GM21576 (cell line): ENCODE data around the gene ETV6.

Experiments used
- ATAC-seq: cut with Tn5 transposase; IDR thresholded peaks from one replicate; pipeline ENCODE4 v1.9.1; 2021; ENCODE audit warnings: mild to moderate bottlenecking, moderate library complexity; ENCODE audit not compliant: unreplicated experiment

Gene ETV6

DNA sequence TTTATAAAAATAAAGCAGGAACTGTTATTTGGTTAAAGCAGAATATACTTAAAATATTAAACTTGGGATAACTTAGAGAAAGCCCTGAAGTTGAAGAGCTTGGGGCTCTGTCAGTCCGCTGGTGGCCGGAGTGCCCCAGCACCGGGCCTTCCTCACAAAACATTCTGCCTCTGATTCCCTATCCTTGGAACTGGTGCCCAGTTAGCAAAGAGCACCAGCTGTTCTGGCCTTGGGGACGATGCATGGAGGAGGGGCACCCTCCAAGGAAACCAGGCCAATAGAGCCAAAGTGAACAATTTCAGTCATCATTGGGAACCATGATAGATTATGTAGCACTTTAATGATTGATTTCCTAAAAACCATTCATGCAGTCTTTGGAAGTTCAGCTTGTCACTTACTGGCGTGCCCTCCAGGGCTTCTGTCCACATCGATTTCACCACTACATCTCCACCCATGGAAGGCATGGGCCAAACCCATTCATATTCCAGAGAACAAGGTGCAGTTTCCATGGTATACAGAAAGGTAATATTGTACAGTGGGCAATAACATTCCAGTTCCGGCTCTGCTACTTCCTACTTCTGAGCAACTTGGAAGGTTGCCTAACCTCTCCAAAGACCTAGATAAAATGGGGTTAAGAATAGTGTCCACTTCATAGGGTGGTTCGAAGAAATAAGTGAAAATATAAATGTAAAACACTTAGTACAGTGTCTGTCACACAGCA is 145.9 kb downstream of the ETV6 start:
- ATAC-seq = no peak

DNA sequence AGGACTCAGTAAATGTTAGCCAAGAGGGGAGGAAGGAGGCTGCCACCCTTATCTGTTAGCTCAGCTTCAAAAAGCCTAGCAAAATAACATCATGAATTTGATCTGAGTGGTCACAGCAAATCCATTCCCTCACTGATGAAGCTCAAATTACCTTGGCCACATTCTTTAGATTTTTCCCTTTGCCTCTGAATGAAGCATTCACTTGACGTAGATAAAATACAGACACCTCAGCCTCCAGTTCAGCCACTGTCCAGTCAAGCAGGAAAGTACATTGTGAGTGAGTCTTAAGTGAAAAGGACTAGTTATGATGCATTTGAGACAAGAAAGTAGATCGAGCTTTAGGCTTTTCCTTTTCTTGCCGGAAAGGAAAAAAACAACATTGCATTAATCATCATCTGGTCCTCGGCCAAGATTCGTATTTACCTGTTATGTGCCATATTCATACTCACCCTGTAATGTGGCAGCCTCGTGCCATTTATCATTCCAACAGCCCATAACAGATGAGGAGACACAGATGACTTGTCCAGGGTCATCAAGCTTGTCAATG is 146.5 kb downstream of the ETV6 start:
- ATAC-seq = no peak

DNA sequence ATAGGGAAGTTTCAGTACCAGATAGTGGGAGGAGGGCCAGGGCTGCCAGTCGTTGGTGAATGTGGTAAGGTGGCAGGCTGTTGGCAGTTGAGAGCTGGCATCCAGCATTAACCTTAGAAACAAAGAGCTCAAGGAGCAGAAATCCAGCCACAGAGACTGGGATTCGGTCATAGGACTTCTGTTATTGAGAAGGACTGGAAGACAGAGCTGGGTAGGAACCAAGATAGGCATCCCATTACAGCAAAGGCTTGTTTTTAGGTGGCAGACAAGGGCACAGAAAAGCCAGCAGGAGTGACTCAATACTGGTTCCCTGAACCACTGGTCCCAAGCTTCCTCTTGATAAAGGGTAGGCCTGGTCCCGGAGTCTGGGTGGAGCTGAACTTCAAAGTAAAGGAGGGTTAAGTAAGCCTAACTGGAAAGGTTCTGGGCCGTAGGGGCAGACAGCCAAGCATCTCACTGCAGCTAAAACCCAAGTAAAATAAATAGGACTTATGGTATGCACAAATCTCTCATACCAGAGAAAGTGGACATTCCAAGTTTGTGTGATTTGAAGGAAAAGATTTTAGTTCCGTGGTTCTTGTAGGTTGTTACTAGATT is 147.9 kb downstream of the ETV6 start:
- no peak for ATAC-seq

DNA sequence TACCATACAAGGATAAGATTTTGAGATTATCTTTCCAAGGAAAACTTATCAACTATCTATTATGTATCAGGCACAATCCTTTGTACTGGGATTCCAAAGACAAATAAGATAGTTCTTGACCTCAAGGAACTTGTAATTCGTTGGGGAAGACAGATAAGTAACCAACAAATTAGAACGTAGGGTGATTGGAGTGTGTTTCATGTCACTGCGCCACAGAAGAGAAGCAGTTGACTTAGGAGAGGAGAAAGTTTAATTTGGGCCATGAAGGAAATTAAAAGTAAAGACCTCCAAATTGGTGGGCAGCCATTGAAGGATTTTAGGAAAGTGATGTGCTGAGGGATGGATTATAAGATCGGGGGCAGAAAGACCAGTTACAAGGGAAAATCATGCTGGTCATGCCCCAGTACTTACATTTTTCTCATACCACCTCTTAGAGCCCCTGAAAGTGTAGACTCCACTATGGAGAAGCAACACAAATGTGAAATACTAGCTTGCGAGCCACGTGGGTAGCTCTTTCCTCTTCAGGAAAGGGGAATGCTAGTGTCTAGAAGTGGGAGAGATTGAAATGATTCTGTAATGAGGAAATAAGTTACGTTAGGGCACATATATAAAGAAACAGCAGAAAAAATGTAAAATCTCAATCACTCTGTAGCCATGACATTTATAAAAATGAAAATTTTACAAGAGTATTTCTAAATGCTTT is 148.7 kb downstream of the ETV6 start:
- ATAC-seq = no peak

DNA sequence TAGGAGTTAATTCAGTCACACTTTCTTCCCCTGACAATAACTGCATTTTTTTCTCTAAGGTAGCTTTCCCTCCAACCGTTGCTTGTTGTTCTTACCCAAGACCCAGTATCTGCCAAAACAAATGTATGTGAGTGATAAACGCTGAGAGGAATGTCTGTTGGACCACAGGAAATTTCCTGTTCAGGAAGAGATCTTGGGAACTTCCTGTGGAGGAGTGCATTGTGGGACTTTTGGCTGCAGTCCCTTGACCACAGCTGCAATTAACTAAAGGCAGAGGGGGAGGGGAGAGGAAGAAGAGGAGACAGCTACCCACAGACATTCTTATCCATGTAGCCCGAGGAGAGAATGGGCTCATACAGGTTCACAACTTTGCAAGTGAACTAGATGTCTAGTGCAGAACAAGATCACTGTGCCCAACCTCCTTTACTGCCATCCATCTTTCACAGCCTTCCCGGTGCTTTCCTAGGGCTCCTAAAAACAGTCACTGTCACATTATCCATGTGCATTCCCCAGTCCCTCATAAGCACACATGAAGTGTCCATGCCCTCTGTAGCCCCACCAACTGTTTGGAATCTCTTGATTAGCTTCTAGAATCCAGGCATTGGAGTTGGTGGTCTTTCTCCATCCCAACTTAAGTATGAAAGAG is 149.5 kb downstream of the ETV6 start:
- no peak for ATAC-seq

DNA sequence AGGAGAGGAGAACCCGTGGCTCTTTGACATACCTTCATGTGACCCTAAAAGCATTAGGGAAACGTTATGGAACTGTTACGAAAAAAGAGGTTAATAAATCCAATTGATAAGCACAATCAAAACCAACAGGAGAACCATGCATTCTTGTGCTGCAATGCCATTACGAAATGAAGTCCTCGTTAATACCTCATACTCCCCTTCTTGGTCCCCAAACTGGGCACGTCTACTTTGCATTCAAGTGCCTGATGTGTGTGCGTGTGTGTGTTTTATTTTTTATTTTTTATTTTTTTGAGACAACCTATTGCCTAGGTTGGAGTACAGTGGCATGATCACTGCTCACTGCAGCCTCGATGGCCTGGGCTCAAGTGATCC is 150.0 kb downstream of the ETV6 start:
- no peak for ATAC-seq

DNA sequence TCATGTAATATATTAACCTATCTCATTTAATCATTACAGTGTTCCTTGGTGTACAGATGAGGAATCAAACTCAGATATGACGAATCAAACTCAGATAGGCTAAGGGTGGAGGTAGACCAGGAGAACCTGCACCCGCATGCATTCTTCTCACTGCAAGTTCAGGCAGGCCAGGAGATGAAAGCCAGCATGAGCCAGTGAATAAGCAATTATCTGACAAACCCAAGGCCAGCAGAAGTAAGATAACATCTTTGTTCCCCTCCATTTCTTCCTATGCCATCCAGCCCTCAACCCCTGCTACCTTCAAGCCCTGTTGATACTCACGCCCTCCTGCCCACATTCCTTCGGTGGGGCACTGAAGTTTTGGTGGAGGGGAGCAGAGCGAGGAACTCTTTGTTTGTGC is 152.2 kb downstream of the ETV6 start:
- no peak for ATAC-seq

DNA sequence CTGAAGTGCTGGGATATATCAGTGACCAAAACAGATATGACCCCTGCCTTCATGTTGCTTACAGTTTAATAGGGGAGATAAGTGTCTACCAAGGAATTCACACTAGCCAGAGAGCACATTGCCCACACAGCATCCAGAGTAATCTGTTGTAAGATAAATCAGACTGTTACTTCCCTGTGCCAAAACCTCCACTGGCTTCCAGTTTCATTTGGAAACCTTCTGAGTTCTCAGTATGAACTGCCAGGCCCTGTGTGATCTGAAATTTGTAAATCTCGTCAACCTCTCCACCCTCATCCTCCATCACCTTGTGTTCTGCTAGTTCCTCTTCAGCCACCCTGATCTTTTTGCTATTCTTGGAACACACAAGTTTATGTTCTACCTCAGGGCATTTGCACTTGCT is 154.7 kb downstream of the ETV6 start:
- no peak for ATAC-seq

DNA sequence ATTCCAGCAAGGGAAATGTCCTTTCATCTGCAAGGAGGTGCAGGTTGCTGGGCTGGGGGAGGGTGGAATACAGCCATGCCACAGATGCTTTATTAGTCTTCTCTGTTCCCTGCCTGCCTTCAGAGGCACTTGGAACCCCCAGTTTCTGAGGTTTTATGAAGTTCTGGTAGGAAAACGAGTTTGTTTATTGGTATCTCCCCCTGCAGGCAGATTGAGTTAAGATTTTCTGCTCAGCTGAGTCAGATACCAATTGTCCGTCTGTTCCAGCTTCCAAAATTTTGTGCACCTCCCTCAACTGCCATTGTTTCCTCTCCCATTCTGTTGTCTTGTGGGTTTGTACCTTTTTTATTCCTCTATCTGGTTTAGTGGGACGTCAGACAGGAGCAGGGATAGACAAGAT is 155.6 kb downstream of the ETV6 start:
- no peak for ATAC-seq

DNA sequence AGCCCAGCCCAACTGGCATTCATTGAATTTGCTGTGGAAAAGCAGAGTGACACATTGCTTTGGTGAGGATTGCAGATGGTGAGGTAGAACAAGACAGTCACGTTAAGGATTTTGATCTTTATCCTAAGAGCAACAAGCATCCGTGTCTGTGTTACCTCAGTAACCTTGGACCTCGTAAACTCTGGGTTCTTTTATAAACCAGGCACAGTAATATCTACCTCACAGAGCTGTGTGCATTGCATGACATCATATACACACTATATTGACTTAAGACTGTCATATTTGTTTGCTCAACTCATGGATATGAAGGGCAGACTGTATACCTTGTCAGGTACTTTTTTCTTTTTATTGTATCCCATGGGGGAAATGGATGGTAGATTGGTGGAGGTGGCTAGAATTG is 156.2 kb downstream of the ETV6 start:
- no peak for ATAC-seq

DNA sequence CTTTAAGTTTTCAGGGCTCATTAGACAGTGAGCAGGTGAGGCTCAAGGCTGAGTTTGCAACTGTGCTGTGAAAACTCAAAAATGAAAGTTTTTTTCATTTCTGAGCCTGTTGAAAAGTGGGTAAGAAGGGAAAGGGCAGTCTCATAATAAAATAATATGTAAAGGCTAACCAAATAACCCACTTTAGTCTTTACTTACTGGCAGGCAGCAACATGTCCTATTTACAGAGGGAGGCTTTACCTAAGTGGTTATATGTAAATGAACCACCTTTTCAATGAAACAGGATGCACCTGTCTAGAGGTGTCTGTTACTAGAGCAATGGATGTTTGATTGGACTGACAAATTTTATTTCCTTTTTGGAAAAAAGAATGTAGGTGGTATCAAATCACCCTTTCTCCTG is 158.0 kb downstream of the ETV6 start:
- no peak for ATAC-seq

DNA sequence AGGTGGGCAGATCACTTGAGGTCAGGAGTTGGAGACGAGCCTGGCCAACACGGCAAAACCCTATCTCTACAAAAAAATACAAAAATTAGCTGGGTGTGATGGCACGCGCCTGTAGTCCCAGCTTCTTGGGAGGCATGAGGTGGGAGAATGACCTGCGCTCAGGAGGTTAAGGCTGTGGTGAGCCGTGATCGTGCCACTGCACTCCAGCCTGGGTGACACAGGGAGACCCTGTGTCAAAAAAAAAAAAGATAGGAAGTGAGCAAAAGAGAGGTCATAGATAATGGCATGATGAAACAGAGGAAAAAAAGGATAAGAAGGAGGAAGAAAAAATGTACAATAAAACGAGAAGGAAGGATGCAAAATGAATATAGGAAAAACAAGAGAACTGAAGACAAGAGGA is 159.5 kb downstream of the ETV6 start:
- no peak for ATAC-seq

DNA sequence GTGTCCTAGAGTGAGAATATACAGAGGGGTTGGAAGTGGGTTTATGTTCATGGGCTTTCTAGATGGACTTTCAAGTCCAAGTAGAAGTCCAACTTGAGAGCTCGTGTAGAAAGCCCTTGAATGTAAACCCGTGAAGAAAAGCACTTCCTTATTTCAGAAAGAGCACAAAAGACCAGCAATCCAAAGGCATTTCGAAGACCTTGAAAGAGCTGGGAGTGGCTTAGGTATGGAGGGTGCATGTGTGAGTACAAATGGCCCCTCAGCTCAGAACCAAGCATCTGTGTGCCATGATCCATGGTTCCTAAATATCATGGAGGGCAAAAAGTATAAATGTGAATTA is 160.7 kb downstream of the ETV6 start:
- no peak for ATAC-seq

DNA sequence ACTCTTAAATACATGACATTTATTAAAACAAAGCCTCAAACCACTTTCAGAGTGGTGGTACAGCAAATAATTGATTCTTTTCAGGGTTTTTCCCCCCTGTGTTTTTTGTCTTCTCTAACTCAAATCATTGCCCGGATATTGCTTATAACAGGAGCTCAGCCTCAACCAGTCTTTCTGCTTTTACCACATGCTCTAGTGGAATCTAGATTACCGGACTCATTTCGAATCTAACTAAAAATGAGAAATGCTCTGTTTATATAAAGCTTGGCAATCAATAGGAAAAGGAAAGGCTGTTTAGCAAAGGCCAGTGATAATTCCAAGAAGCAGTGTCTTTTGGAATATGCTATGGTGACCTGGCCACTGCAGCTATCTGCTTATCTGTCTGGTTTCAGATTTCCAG is 161.5 kb downstream of the ETV6 start:
- ATAC-seq = no peak

DNA sequence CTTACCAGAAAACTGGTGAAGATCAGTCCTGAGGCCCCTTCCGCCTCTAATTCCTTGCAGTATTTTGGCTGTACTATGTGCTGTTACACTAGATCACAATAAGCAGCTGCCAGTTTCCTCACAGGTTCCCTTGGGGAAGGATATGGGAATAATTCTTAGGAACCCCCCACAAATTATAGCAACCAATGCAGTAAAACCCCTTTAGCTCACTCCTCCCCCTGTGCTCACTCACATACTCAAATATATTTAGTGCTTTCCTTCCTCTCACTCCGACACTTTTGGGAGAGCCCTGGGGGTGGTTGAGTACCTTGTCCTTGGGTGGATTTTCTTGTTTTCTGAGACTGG is 162.7 kb downstream of the ETV6 start:
- peak; percentile 16 for ATAC-seq

DNA sequence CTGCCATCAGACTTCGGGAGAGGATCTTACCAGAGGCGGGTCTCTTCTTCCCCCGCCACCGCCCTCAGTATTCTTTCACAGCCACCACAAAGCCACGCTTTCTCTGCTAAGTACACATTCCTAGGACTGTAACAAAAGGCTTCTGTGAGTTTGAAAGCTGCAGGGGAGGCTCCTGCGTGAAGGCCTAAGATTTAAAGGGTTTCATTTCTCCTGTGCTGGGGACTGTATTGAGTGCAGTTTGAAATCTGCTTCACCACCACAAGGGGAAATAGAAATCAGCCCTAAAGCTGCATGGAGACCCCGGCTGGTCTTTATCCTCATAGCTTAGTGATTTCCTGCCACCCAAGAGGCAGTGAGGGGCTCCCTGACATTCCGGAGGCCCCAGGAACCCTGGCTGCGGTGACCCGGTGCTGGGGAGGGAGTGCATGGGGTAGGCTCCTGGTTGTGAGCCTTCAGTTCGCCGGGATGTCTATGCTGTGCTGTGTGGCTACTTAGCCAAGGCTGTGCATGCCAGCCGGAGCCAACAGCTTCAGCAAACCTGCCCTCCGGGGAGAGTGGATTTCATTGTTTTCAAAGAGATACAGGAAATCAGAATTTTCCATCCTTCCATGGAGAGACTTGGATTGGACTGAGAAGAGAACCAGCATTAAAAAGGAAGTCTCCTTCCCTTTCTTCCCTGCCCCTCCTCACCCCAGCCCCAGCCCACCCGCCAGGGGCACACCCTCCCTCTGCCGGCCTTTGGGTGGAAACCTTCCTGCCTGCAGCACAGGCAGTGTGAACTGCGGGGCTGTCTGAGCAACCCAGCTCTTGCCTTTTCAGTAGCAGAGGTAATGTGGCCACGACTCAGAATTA is 163.3 kb downstream of the ETV6 start:
- ATAC-seq = peak; percentile 76

DNA sequence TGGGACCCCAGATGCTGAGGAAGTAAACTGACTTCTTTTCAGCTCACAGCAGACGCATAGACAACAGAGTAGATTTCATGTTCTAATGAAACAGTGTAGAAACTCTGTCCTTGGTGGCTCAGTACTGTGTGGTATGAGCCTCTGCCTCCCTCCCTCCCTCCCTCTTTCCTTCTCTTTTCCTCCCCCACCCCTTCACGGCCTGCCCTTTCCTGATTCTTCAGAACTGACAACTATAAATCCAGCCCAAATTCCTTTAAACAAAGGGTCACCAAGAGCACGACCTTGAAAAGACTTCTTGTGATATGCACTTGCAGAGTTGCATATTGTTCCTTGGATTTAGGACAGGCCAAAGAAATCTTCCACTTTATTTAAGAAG is 164.0 kb downstream of the ETV6 start:
- ATAC-seq = no peak

DNA sequence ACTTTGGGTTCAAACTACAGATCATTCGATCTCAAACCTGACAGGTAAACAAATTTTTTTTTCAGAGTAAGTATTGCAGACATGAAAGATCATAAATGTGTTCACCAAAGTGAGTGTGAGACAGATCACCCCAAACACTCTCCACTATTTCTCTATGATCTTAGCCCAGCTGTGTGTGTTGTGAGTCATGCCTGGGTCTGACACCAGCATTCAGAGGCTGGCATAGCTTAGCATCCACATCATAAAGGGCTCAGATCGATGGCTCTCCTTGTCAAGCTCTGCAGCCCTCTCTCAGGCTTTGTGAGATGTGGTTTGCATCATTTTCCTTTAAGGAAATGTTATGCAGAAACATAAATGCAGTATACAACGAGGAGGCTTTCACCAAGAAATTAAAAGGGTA is 164.9 kb downstream of the ETV6 start:
- ATAC-seq = no peak

DNA sequence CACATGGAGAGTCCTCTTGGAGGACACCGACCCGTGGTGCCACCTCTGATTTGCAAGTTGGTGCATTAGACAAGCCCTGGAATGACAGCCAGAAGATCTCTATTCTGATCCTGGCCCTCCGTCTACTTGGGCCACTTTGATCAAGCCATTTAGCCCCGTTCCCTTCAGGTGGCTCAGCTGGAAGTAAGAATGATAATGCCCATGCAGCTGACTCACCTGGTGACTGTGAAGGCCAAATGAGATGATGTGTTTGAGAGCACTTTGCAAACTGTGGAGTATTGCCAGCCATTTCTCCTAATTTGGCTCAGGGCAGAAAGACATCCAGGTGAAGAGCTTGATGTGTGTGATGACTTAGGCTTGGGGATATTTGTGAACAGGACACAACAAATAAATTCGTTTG is 165.9 kb downstream of the ETV6 start:
- ATAC-seq = no peak

DNA sequence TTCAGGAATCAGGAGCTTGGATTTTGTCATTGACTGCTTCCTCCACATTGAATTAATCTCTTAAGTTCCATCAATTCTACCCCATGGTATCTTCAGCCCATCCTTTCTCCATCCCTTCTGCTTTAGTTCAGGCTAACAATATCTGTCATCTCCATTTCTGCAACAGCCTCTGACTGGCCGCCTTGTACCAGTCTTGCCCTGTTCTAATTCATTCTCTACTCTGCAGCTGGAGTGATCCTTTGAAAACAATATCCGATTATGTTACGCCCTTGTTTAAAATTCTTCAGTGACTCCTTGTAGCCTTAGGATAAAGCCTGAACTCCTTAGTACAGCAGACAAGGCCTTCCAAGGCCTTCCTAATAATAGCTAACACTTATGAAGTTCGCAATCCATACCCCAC is 170.2 kb downstream of the ETV6 start:
- ATAC-seq = no peak

DNA sequence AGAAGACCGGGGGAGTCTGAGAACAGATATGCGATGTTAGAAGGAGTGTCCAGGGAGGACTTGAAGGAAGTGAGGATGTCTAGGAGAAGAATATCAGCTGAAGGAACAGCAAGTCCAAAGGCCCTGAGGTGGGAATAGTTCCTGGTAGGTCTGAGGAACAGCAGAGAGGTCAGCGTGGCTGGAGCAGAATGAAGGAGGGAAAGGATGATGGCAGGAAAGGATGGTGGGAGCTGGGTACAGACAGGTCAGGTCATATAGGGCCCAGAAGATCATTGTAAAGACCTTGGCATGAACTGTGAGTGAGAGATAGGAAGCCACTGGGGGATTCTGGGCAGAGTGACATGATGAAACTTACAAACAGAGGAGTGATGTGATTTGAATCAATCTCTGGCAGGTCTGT is 171.0 kb downstream of the ETV6 start:
- ATAC-seq = no peak
